GM18873 (cell line): ENCODE data around the gene CEP72.
"Not testable (repeated sequence)": the region's sequence is repeated elsewhere in the genome, so short reads cannot be mapped to it uniquely, and the experiment has no call there.

Source experiments
- ATAC-seq: cut with Tn5 transposase; IDR thresholded peaks from one replicate; pipeline ENCODE4 v1.9.1; 2021; ENCODE audit warnings: mild to moderate bottlenecking, moderate library complexity, moderate number of reproducible peaks; ENCODE audit not compliant: unreplicated experiment, low FRiP score

The CEP72 gene

DNA sequence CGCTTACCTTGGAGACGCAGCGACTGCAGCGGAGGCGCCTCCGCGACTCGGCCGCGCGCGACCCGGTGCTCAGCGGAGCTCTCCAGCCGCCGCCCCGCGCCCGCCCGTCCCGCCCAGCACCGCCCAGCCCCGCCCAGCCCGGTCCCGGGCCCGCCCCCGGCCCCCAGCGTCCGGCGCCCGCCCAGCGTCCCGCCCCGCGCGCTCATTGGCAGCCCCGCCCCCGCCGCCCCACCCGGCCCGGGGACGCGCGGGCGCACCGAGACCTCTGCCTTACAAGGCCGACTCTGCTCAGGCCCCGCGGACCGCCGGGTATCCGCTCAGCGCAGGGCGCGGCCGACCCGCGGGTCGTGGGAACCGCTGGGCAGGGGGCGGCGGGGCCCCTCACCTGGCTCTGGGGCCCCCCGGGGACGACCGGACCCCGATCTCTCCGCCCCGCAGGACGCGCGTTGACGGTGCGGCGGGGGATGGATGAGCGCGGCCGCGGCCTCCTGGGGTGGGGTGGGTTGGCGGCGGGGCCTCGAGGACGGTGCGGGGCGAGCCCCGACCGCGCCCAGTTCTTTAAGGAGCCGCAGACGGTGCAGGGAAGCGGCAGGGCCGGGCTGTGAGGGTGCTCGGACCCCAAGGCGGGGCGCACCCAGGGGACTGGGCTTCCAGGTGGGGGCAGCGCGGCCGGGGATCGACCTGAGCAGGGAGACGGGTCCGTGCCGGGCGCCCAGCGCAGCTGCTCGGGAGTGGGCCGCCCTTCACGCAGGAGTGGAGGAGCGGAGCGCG, 81.3 kb downstream of the CEP72 start, which contains the start of gene TPPP:
TPPP (minus strand) TSS at position 82 of the 771 bp plus-strand sequence. CDS start 15,292 bp downstream, outside the sequence.
- peak; percentile 60 for ATAC-seq

DNA sequence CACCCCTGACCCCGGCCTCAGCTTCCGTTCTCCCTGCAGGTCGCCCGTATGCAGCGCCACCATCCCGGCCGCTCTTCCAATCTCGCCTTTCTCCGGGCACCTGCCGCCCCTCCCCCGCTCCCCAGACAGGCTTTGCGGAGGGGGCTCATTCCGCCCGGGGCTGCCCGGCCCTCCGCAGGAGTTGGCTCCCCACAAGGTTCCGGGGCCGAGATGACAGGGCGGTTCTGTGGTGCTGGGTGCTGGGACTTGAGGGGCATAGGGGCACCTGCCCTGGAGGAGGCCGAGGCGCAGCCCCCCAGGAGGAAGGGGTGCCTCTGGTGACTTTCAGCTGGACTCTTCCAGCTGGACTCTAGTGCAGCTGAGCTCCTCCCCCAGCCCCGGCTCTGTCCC, 81.9 kb downstream of the CEP72 start:
- not testable (repeated sequence) for ATAC-seq

DNA sequence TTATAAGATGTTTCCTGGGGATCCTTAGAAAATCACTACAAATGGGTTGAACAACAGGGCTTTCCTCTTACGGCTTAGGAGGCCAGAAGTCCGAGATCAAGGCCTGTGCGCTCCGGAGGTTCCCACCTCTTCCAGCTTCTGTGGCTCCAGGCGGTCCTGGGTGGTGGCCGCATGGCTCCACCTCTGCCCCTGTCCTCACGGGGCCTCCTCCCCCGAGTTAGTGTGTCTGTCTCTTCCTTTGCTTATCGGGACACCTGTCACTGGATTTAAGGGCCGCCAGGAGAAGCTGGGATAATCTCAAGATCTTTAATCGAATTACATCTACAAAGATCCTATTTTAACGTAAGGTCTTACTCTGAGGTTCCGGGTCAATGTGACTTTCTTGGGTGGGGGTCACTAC, 83.3 kb downstream of the CEP72 start:
- ATAC-seq: not testable (repeated sequence)

- not testable (repeated sequence) for ATAC-seq
Observed at GRCh38 chr5:696191-696590, 84.1 kb downstream of the CEP72 start.

DNA sequence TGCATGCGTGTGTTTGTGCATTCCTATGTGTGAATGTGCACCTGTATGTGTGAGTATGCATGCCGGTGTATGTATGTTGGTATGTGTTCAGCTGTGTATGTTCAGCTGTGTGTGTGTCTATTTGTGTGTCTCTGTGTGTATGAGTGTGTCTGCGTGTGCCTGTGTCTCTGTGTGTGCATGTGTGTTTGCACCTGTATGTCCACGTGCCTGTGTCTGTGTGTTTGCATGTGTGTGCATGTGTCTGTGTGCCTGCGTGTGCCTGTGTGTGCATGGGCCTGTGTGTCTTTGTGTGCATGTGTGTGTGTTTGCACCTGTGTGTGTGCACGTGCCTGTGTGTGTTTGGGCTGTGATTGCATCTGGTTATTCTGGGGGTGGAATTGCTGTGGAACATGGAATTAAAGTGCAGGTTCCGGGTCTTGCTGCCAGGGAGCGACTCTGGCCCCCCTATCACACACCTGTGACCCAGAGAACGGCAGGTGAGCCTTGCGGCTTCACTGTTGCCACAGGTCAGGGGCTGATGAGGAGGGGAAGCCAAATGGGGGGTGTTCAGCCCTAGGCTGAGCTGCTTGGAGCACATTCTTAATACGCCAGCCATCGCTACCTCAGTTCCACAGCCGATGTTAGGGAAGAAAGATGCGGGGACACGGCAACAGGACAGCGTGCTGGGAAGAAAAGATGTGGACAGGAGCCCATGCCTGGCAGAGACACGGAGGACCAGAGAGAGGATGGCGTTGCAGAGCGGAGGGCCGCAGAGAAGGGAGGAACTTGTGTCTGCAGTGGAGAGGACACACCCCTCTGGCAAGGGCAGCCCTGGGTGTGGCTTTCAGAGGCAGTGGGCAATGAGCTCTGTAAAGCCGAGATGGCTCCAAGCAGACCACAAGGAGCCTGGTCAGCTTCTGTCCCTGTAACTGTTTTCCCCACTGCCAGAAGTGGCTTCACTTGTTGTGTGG, 84.9 kb downstream of the CEP72 start:
- ATAC-seq: not testable (repeated sequence)
